PC-3 (cell line): ENCODE measurements around the gene PRDM12. TPM values are rescaled to one million over a fixed set of nuclear protein-coding genes. Genes with fewer than 3 reads are reported as not detected.

Source experiments
- ATAC-seq: fragments of 200-7000 bp; cut with Tn5 transposase; 2 replicates; pipeline ENCODE4 v1.9.1; 2020; ENCODE audit warnings: mild to moderate bottlenecking, moderate library complexity
- BruUV-seq: library from RNA; stranded (reverse); fragments of 400-500 nt; replicated peaks from 2 replicates; lab custom pipeline; 2021; lab: Mats Ljungman, UMichigan
- CTCF ChIA-PET: fragments of 300-600 bp; sonication (Branson Sonifier 250); formaldehyde crosslinking; loops from one replicate; lab custom pipeline; 2022; ENCODE audit warnings: antibody characterized with exemption; lab: Charles Lee
- POLR2A ChIA-PET: fragments of 300-600 bp; sonication (Branson Sonifier 250); formaldehyde crosslinking; loops from one replicate; lab custom pipeline; 2022; ENCODE audit warnings: antibody characterized with exemption; ENCODE audit not compliant: unreplicated experiment; lab: Charles Lee
- DNase-seq: peaks from one replicate; pipeline ENCODE4 v3.0.0-alpha.2; 2015
- H2AFZ ChIP-seq: fragments of 300-600 bp; sonication (generic); 2 replicates; pipeline ENCODE4 v1.6.0; 2016; ENCODE audit warnings: antibody characterized with exemption, low read length
- H3F3A ChIP-seq: fragments of 300-600 bp; sonication (generic); one replicate; pipeline ENCODE4 v1.6.0; 2017; ENCODE audit warnings: antibody characterized with exemption, low read length, control low read depth, mild to moderate bottlenecking; ENCODE audit not compliant: unreplicated experiment
- H3K27ac ChIP-seq: fragments of 300-600 bp; sonication (generic); 2 replicates; pipeline ENCODE4 v1.5.1; 2016; ENCODE audit warnings: mild to moderate bottlenecking, low read length
- H3K27me3 ChIP-seq: fragments of 300-600 bp; sonication (generic); 2 replicates; pipeline ENCODE4 v1.6.1; 2016; ENCODE audit warnings: low read length, mixed read lengths
- H3K36me3 ChIP-seq: fragments of 300-600 bp; sonication (generic); 2 replicates; pipeline ENCODE4 v1.6.1; 2016; ENCODE audit warnings: low read depth, mixed run types, low read length, mixed read lengths
- H3K4me1 ChIP-seq: fragments of 300-600 bp; sonication (generic); 2 replicates; pipeline ENCODE4 v1.5.1; 2016; ENCODE audit warnings: low read length; ENCODE audit not compliant: insufficient read depth
- H3K4me2 ChIP-seq: fragments of 300-600 bp; sonication (generic); 2 replicates; pipeline ENCODE4 v1.6.0; 2016; ENCODE audit warnings: low read length
- H3K4me3 ChIP-seq: fragments of 300-600 bp; sonication (generic); 2 replicates; pipeline ENCODE4 v1.5.1; 2016; ENCODE audit warnings: mild to moderate bottlenecking, low read length, mixed read lengths
- H3K79me2 ChIP-seq: fragments of 300-600 bp; sonication (generic); 2 replicates; pipeline ENCODE4 v1.6.1; 2017; ENCODE audit warnings: low read length, mixed read lengths
- H3K9ac ChIP-seq: fragments of 300-600 bp; sonication (generic); 2 replicates; pipeline ENCODE4 v1.6.0; 2016; ENCODE audit warnings: mild to moderate bottlenecking, low read length
- H3K9me2 ChIP-seq: fragments of 300-600 bp; sonication (generic); replicated peaks from 2 replicates; pipeline ENCODE4 v1.6.1; 2016; ENCODE audit warnings: mixed run types, low read length, mixed read lengths
- H3K9me3 ChIP-seq: fragments of 300-600 bp; sonication (generic); 2 replicates; pipeline ENCODE4 v1.6.1; 2016; ENCODE audit warnings: low read length, mixed read lengths
- H4K20me1 ChIP-seq: fragments of 300-600 bp; sonication (generic); 2 replicates; pipeline ENCODE4 v1.6.1; 2016; ENCODE audit warnings: low read length, mixed read lengths
- EZH2 ChIP-seq: fragments of 300-600 bp; sonication (generic); IDR thresholded peaks from one replicate; pipeline ENCODE4 v1.6.1; 2017; ENCODE audit warnings: antibody characterized with exemption, mild to moderate bottlenecking, low read length; ENCODE audit not compliant: unreplicated experiment
- EZH2phosphoT487 ChIP-seq: fragments of 300-600 bp; sonication (generic); IDR thresholded peaks from 2 replicates; pipeline ENCODE4 v1.6.1; 2018; ENCODE audit warnings: mild to moderate bottlenecking, antibody characterized with exemption, low read length, borderline replicate concordance
- intact Hi-C: fragments of 100-400 bp; cut with micrococcal nuclease; formaldehyde crosslinking; loops from 2 replicates; pipeline ENCODE4 v1.9.0; 2023
- total RNA-seq: library from RNA; depleted of rRNA; stranded (reverse); fragments of >200 nt; gene quantifications from 2 replicates; pipeline ENCODE4 v1.2.3, GENCODE V29; 2014
- TF ChIP-seq, protein P1 (sequence below): fragments of 300-600 bp; sonication (generic); conservative IDR thresholded peaks from 2 replicates; pipeline ENCODE4 v1.5.1; 2017; ENCODE audit warnings: antibody characterized with exemption, low read depth, mild to moderate bottlenecking, low read length

Gene PRDM12
- total RNA-seq, 1 experiment from 2014 or later, result not detected

GRCh38 chr9:130714586-130715110, 50.3 kb downstream of the PRDM12 start:
- Histone ChIP-seq H3K9me3 (no peaks in the 10 kb centered on the region), H3K4me2 (peak overlapping the region; percentile 89), H3F3A (no peaks in the 10 kb centered on the region), H3K36me3 (no peaks in the 10 kb centered on the region), H3K27ac (no peak overlapping the region), H3K27me3 (no peaks in the 10 kb centered on the region), H2AFZ (no peak overlapping the region), H3K4me3 (peak overlapping the region; percentile 74), H3K4me1 (peaks cover 6% of the 10 kb centered on the region; the same call in 1 of the 2 replicates), H3K9me2 (no peaks in the 10 kb centered on the region), H4K20me1 (0 out of 2 replicates have a peak, but pooled peaks cover 5% of the 10 kb centered on the region), H3K79me2 (peaks cover 67% of the 10 kb centered on the region), H3K9ac (peak overlapping the region; percentile 89; the same call in 1 of the 2 replicates)
- POLR2A ChIA-PET, result interaction anchor here (0.6 kb wide), 1 partner anchor 128 kb away, joined by 6 read pairs; no protein-coding TSS in a partner anchor
- CTCF ChIA-PET, result interaction anchor here (0.6 kb wide), 1 partner anchor 17 kb away, joined by 4 read pairs; no protein-coding TSS in a partner anchor
- ATAC-seq, result no peak
- no peak for DNase-seq
- intact Hi-C loops, result loop anchor here (2.0 kb wide), 1 partner anchor 14 kb away; no protein-coding TSS in a partner anchor
- BruUV-seq, result no TSS peak
- TF ChIP-seq, protein P1, sequence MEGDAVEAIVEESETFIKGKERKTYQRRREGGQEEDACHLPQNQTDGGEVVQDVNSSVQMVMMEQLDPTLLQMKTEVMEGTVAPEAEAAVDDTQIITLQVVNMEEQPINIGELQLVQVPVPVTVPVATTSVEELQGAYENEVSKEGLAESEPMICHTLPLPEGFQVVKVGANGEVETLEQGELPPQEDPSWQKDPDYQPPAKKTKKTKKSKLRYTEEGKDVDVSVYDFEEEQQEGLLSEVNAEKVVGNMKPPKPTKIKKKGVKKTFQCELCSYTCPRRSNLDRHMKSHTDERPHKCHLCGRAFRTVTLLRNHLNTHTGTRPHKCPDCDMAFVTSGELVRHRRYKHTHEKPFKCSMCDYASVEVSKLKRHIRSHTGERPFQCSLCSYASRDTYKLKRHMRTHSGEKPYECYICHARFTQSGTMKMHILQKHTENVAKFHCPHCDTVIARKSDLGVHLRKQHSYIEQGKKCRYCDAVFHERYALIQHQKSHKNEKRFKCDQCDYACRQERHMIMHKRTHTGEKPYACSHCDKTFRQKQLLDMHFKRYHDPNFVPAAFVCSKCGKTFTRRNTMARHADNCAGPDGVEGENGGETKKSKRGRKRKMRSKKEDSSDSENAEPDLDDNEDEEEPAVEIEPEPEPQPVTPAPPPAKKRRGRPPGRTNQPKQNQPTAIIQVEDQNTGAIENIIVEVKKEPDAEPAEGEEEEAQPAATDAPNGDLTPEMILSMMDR, result no peak
- no peak for TF ChIP-seq EZH2phosphoT487
- TF ChIP-seq EZH2, result no peak

GRCh38 chr9:130715270-130715669, 50.9 kb downstream of the PRDM12 start:
- no TSS peak for BruUV-seq
- no peak overlapping the region for H2AFZ ChIP-seq
- no peaks in the 10 kb centered on the region for H3K27me3 ChIP-seq
- no peaks in the 10 kb centered on the region for H3K9me3 ChIP-seq
- ATAC-seq (no peak), DNase-seq (no peak)
- no peaks in the 10 kb centered on the region for H3K9me2 ChIP-seq
- H3K9ac ChIP-seq, result peak overlapping the region; percentile 89; the same call in 1 of the 2 replicates
- peak overlapping the region; percentile 74 for H3K4me3 ChIP-seq
- ChIA-PET CTCF (interaction anchor here (0.6 kb wide), 1 partner anchor 17 kb away, joined by 4 read pairs; no protein-coding TSS in a partner anchor), POLR2A (interaction anchor here (0.6 to 0.7 kb wide), 2 partner anchors 13 to 127 kb away, joined by 3 to 6 read pairs; no protein-coding TSS in a partner anchor)
- no peak overlapping the region for H3K27ac ChIP-seq
- peak overlapping the region; percentile 89 for H3K4me2 ChIP-seq
- no peaks in the 10 kb centered on the region for H3K36me3 ChIP-seq
- H3K79me2 ChIP-seq, result peaks cover 74% of the 10 kb centered on the region
- intact Hi-C loops, result loop anchor here (2.0 kb wide), 1 partner anchor 14 kb away; no protein-coding TSS in a partner anchor
- H3F3A ChIP-seq, result no peaks in the 10 kb centered on the region
- H3K4me1 ChIP-seq, result peaks cover 6% of the 10 kb centered on the region; the same call in 1 of the 2 replicates
- TF ChIP-seq, protein P1, result no peak
- no peak for TF ChIP-seq EZH2
- H4K20me1 ChIP-seq, result 0 out of 2 replicates have a peak, but pooled peaks cover 5% of the 10 kb centered on the region

DNA sequence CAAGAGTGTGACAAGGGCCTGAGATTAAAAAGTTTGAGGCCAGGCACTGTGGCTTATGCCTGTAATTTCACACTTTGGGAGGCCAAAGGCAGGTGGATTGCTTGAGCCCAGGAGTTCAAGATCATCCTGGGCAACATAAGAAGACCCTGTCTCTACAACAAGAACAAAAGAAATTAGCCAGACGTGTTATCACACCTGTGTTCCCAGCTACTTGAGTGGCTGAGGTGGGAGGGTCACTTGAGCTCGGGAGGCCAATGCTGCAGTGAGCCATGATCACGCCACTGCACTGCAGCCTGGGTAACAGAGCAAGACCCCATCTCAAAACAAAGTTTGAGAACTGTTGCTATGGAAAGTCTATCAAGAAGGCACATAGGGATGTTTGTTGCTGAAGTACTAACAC, 54.2 kb downstream of the PRDM12 start:
- H3F3A ChIP-seq, result no peaks in the 10 kb centered on the region
- ATAC-seq, result no peak
- 0 out of 2 replicates have a peak, but pooled peaks cover 5% of the 10 kb centered on the region for H4K20me1 ChIP-seq
- no peaks in the 10 kb centered on the region for H3K36me3 ChIP-seq
- H3K27me3 ChIP-seq, result no peaks in the 10 kb centered on the region
- H3K4me1 ChIP-seq, result peaks cover 6% of the 10 kb centered on the region; the same call in 1 of the 2 replicates
- H3K79me2 ChIP-seq, result peaks cover 79% of the 10 kb centered on the region
- H3K9me3 ChIP-seq, result no peaks in the 10 kb centered on the region
- H2AFZ ChIP-seq, result no peak overlapping the region
- DNase-seq, result no peak
- H3K9me2 ChIP-seq, result no peaks in the 10 kb centered on the region
- H3K4me3 ChIP-seq, result no peak overlapping the region
- ChIA-PET POLR2A (no interaction called here), CTCF (no interaction called here)
- H3K9ac ChIP-seq, result no peak overlapping the region
- no peak overlapping the region for H3K27ac ChIP-seq
- BruUV-seq, result no TSS peak
- TF ChIP-seq, protein P1, result no peak
- TF ChIP-seq EZH2phosphoT487, result no peak
- no peak for TF ChIP-seq EZH2
- intact Hi-C loops, result no loop called here
- no peak overlapping the region for H3K4me2 ChIP-seq
